Kidney glomerular epithelial cell (primary cell): Measurements from ENCODE around the gene HIBCH.
"Not testable (repeated sequence)": the region's sequence is repeated elsewhere in the genome, so short reads cannot be mapped to it uniquely, and the experiment has no call there.

Experiments used
- DNase-seq: peaks from one replicate; lab custom pipeline; 2025; lab: John Stamatoyannopoulos, UW

Gene HIBCH

GRCh38 chr2:190235551-190236075, 84.0 kb downstream of the HIBCH start:
- no peak for DNase-seq

GRCh38 chr2:190235101-190235500, 84.5 kb downstream of the HIBCH start:
- no peak for DNase-seq

GRCh38 chr2:190223989-190224388, 95.6 kb downstream of the HIBCH start:
- DNase-seq = not testable (repeated sequence)

- not testable (repeated sequence) for DNase-seq
These were observed 96.9 kb downstream of the HIBCH start for GRCh38 chr2:190222745-190223144.

GRCh38 chr2:190221429-190221828, 98.2 kb downstream of the HIBCH start:
- no peak for DNase-seq

GRCh38 chr2:190219186-190219585, 100.4 kb downstream of the HIBCH start:
- no peak for DNase-seq

GRCh38 chr2:190217616-190218015, 102.0 kb downstream of the HIBCH start:
- DNase-seq = no peak

- DNase-seq = no peak
These were observed 102.8 kb downstream of the HIBCH start for GRCh38 chr2:190216829-190217228.

- DNase-seq = no peak
These were observed 104.0 kb downstream of the HIBCH start for GRCh38 chr2:190215620-190216019.

- DNase-seq = no peak
These were observed 105.0 kb downstream of the HIBCH start for GRCh38 chr2:190214426-190215194.

- DNase-seq = no peak
These were observed 105.9 kb downstream of the HIBCH start for GRCh38 chr2:190213441-190214335.

GRCh38 chr2:190210471-190210870, 109.2 kb downstream of the HIBCH start:
- DNase-seq = no peak

GRCh38 chr2:190209559-190209958, 110.1 kb downstream of the HIBCH start:
- DNase-seq = no peak

GRCh38 chr2:190207930-190208329, 111.7 kb downstream of the HIBCH start:
- DNase-seq = no peak

- no peak for DNase-seq
These were observed 114.0 kb downstream of the HIBCH start for GRCh38 chr2:190205657-190206056.

- DNase-seq = no peak
These were observed 117.0 kb downstream of the HIBCH start for GRCh38 chr2:190202604-190203003.

GRCh38 chr2:190202018-190202417, 117.6 kb downstream of the HIBCH start:
- no peak for DNase-seq

GRCh38 chr2:190200603-190201002, 119.0 kb downstream of the HIBCH start:
- no peak for DNase-seq

GRCh38 chr2:190199530-190199929, 120.1 kb downstream of the HIBCH start:
- DNase-seq = no peak

- no peak for DNase-seq
These were observed 120.5 kb downstream of the HIBCH start for GRCh38 chr2:190199109-190199508.

- no peak for DNase-seq
These were observed 122.4 kb downstream of the HIBCH start for GRCh38 chr2:190197143-190197720.

- no peak for DNase-seq
These were observed 129.0 kb downstream of the HIBCH start for GRCh38 chr2:190190507-190191162.
